HepG2 (cell line): ENCODE measurements around the gene MSANTD2.

Experiments used
- CHD2 ChIP-seq: IDR thresholded peaks from 2 replicates; pipeline ENCODE4 v1.6.1; 2011; ENCODE audit warnings: low read depth, low read length, improper control_type of control experiment
- CTCF ChIP-seq: sonication (generic); formaldehyde crosslinking; IDR thresholded peaks from 2 replicates; pipeline ENCODE4 v1.5.0; 2020; ENCODE audit warnings: mild to moderate bottlenecking, missing genetic modification reagents, moderate library complexity
- FOXA1 ChIP-seq, 2 experiments: fragments of 450-650 bp in 1 of 2; sonication (generic) in 1 of 2; formaldehyde crosslinking in 1 of 2; IDR thresholded peaks; 2 replicates each; pipeline versions ENCODE4 v1.4.0 to v1.6.1; 2016 to 2020; ENCODE audit warnings: missing genetic modification reagents in 1 of 2
- GTF3A ChIP-seq: sonication (generic); formaldehyde crosslinking; conservative IDR thresholded peaks from 2 replicates; pipeline ENCODE4 v1.4.0; 2020; ENCODE audit warnings: mild to moderate bottlenecking, missing genetic modification reagents
- NBN ChIP-seq: fragments of 450-650 bp; conservative IDR thresholded peaks from 2 replicates; pipeline ENCODE4 v1.6.1; 2017
- RBM22 ChIP-seq: fragments of 200-400 bp; formaldehyde crosslinking; optimal IDR thresholded peaks from 2 replicates; pipeline ENCODE3; 2017; ENCODE audit warnings: mild to moderate bottlenecking, low read length, moderate library complexity
- RERE ChIP-seq: IDR thresholded peaks from 2 replicates; pipeline ENCODE4 v1.6.1; 2016; ENCODE audit warnings: low read depth, missing genetic modification reagents, missing compliant biosample characterization
- ZBTB1 ChIP-seq: sonication (generic); formaldehyde crosslinking; IDR thresholded peaks from 2 replicates; pipeline ENCODE4 v1.4.0; 2020; ENCODE audit warnings: missing genetic modification reagents, borderline replicate concordance
- ZBTB7A ChIP-seq: sonication (generic); formaldehyde crosslinking; IDR thresholded peaks from 2 replicates; pipeline ENCODE4 v1.8.0; 2022; ENCODE audit warnings: mild to moderate bottlenecking, missing genetic modification reagents

DNA sequence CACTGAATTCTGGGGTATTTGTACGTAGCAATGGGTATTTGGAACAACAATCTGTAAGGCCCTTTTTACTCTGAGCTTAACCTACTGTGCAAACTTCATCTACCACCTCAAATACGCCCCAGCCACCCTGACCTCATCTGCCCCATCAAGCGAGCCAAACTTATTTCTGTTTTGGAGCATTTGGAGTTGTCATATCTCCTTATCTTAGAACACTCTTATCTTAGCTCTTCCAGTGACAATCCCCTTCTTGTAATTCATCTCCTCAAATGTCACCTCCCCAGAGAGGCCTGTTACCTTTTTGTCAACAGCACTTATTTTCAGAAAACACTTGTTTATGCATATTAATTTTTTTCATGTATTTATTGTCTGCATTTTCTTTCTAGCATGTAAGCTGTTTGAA, 4.7 kb upstream of the MSANTD2 start:
- TF ChIP-seq GTF3A (CRISPR knock-in tag) = no peak
- no peak for TF ChIP-seq NBN
- TF ChIP-seq ZBTB1 (CRISPR knock-in tag) = no peak
- TF ChIP-seq RBM22 = no peak
- no peak for TF ChIP-seq CHD2
- TF ChIP-seq FOXA1 (IDR thresholded peaks at IDR 0.05) = no peak
- TF ChIP-seq FOXA1 (CRISPR knock-in tag; IDR thresholded peaks at IDR 0.05) = no peak
- no peak for TF ChIP-seq CTCF (CRISPR knock-in tag)
- no peak for TF ChIP-seq ZBTB7A (CRISPR knock-in tag)
- no peak for TF ChIP-seq RERE (CRISPR knock-in tag)
